Measurements from ENCODE around the gene CARM1. TPM values are rescaled to one million over a fixed set of nuclear protein-coding genes. Genes with fewer than 3 reads are reported as not detected.
A peak's percentile ranks its signal among the peaks of the same experiment; 100 is the strongest.

CARM1 gene
- total RNA-seq, 1 donor from 2014 or later = 37.3 TPM

GRCh38 chr19:10907925-10908324 is 36.6 kb downstream of the CARM1 start:
- DNase-seq (ENCODE audit: low read depth) = no peak

- no peak for DNase-seq (ENCODE audit: low read depth)
Observed at GRCh38 chr19:10908380-10908960, 37.1 kb downstream of the CARM1 start.

GRCh38 chr19:10911579-10912363 is 40.4 kb downstream of the CARM1 start:
- no peak for DNase-seq (ENCODE audit: low read depth)

GRCh38 chr19:10912619-10913018 is 41.3 kb downstream of the CARM1 start:
- DNase-seq (ENCODE audit: low read depth) = no peak

GRCh38 chr19:10913716-10914340 is 42.5 kb downstream of the CARM1 start:
- no peak for DNase-seq (ENCODE audit: low read depth)

- peak; percentile 40 for DNase-seq (ENCODE audit: low read depth)
Observed at GRCh38 chr19:10915130-10916091, 44.1 kb downstream of the CARM1 start.

GRCh38 chr19:10916602-10917001 is 45.2 kb downstream of the CARM1 start:
- no peak for DNase-seq (ENCODE audit: low read depth)

- DNase-seq (ENCODE audit: low read depth) = no peak
Observed at GRCh38 chr19:10918359-10918758, 47.0 kb downstream of the CARM1 start.

GRCh38 chr19:10919352-10920287 is 48.3 kb downstream of the CARM1 start:
- DNase-seq (ENCODE audit: low read depth) = no peak

GRCh38 chr19:10920288-10920655 is 48.9 kb downstream of the CARM1 start:
- DNase-seq (ENCODE audit: low read depth) = no peak

- DNase-seq (ENCODE audit: low read depth) = no peak
Observed at GRCh38 chr19:10920781-10921180, 49.4 kb downstream of the CARM1 start.

GRCh38 chr19:10921199-10921909 is 50.0 kb downstream of the CARM1 start:
- no peak for DNase-seq (ENCODE audit: low read depth)

- no peak for DNase-seq (ENCODE audit: low read depth)
Observed at GRCh38 chr19:10921910-10922637, 50.7 kb downstream of the CARM1 start.

- DNase-seq (ENCODE audit: low read depth) = no peak
Observed at GRCh38 chr19:10922638-10923014, 51.3 kb downstream of the CARM1 start.

- DNase-seq (ENCODE audit: low read depth) = no peak
Observed at GRCh38 chr19:10923260-10924112, 52.1 kb downstream of the CARM1 start.

GRCh38 chr19:10924597-10924996 is 53.2 kb downstream of the CARM1 start:
- DNase-seq (ENCODE audit: low read depth) = no peak

- no peak for DNase-seq (ENCODE audit: low read depth)
Observed at GRCh38 chr19:10927730-10928562, 56.6 kb downstream of the CARM1 start.
